Right atrium auricular region (tissue), 2 donors: Measurements from ENCODE around the gene KIF23. TPM values are rescaled to one million over a fixed set of nuclear protein-coding genes. Genes with fewer than 3 reads are reported as not detected.
"Not testable (repeated sequence)": the region's sequence is repeated elsewhere in the genome, so short reads cannot be mapped to it uniquely, and the experiment has no call there.

Source experiments
- DNase-seq: peaks from one replicate; pipeline ENCODE4 v3.0.0-alpha.2; 2019; ENCODE audit warnings: low spot score
- H3K27ac ChIP-seq, 2 donors: fragments of 200-600 bp; sonication (generic); 1 replicate in 1 of 2; 2 replicates in 1 of 2; pipeline ENCODE4 v1.5.1; 2016 to 2019
- H3K27me3 ChIP-seq, 2 donors: fragments of 200-600 bp; sonication (generic); one replicate each; pipeline versions ENCODE4 v1.5.1 to v1.6.0; 2017 to 2019
- H3K36me3 ChIP-seq: fragments of 200-600 bp; sonication (generic); one replicate; pipeline ENCODE4 v1.5.1; 2016
- H3K4me1 ChIP-seq, 2 donors: fragments of 200-600 bp; sonication (generic); one replicate each; pipeline versions ENCODE4 v1.5.1 to v1.6.0; 2017 to 2019
- H3K4me3 ChIP-seq, 2 donors: fragments of 200-600 bp; sonication (generic); 1 replicate in 1 of 2; 2 replicates in 1 of 2; pipeline ENCODE4 v1.5.1; 2017 to 2019; ENCODE audit warnings: mild to moderate bottlenecking in 1 of 2, moderate library complexity in 1 of 2
- H3K9me3 ChIP-seq, 2 donors: fragments of 200-600 bp; sonication (generic); one replicate each; pipeline ENCODE4 v1.5.1; 2019
- CTCF ChIP-seq, 2 donors: fragments of 200-600 bp; sonication (generic); IDR thresholded peaks; one replicate each; pipeline ENCODE4 v1.5.1; 2019; ENCODE audit warnings: antibody characterized with exemption in 2 of 2
- total RNA-seq, 2 donors: library from RNA; depleted of rRNA; stranded (reverse); fragments of >200 nt; gene quantifications; one replicate each; pipeline ENCODE4 v1.1.0, GENCODE V29; 2016

The KIF23 gene
- total RNA-seq, 2 donors from 2014 or later, result 1.3 to 3.6 TPM

GRCh38 chr15:69444686-69445085, 30.5 kb downstream of the KIF23 start:
- no peaks in the 10 kb centered on the region for H3K9me3 ChIP-seq
- no peak for TF ChIP-seq CTCF (IDR thresholded peaks at IDR 0.05)

GRCh38 chr15:69446953-69447352, 32.8 kb downstream of the KIF23 start:
- H3K27me3 ChIP-seq, result no peaks in the 10 kb centered on the region
- no peak overlapping the region for H3K27ac ChIP-seq
- no peak for TF ChIP-seq CTCF (IDR thresholded peaks at IDR 0.05)
- H3K36me3 ChIP-seq, result no peaks in the 10 kb centered on the region
- no peak overlapping the region for H3K4me3 ChIP-seq
- peaks cover 0 to 3% of the 10 kb centered on the region in 2 donors for H3K4me1 ChIP-seq
- no peak for DNase-seq
- H3K9me3 ChIP-seq, result no peaks in the 10 kb centered on the region

More at GRCh38 chr15:69444686-69445085, 30.5 kb downstream of the KIF23 start:
- DNase-seq, result no peak
- Histone ChIP-seq H3K27ac (no peak overlapping the region), H3K36me3 (no peaks in the 10 kb centered on the region), H3K4me1 (no peaks in the 10 kb centered on the region), H3K4me3 (no peak overlapping the region), H3K27me3 (no peaks in the 10 kb centered on the region)

- not testable (repeated sequence) for H3K4me3 ChIP-seq, H3K9me3 ChIP-seq, DNase-seq, H3K27me3 ChIP-seq, H3K27ac ChIP-seq
- peaks cover 14% of the 10 kb centered on the region for H3K36me3 ChIP-seq
- H3K4me1 ChIP-seq, result peaks cover 0 to 26% of the 10 kb centered on the region in 2 donors
Measured at GRCh38 chr15:69450221-69450620, 36.1 kb downstream of the KIF23 start.

- H3K27ac ChIP-seq, result peak overlapping the region in 1 of 2 donors; percentile 95
- H3K36me3 ChIP-seq, result peaks cover 23% of the 10 kb centered on the region
- H3K4me3 ChIP-seq, result no peak overlapping the region
- no peak for TF ChIP-seq CTCF (IDR thresholded peaks at IDR 0.05)
- no peaks in the 10 kb centered on the region for H3K9me3 ChIP-seq
- no peaks in the 10 kb centered on the region for H3K27me3 ChIP-seq
- H3K4me1 ChIP-seq, result peaks cover 0 to 32% of the 10 kb centered on the region in 2 donors
- DNase-seq, result no peak
Measured at GRCh38 chr15:69450968-69451695, 37.0 kb downstream of the KIF23 start.

GRCh38 chr15:69451951-69452691, 38.0 kb downstream of the KIF23 start:
- Histone ChIP-seq H3K27me3 (no peaks in the 10 kb centered on the region), H3K4me3 (peak overlapping the region; percentile 80 to 82), H3K27ac (peak overlapping the region; percentile 95 to 96), H3K36me3 (peaks cover 33% of the 10 kb centered on the region), H3K4me1 (peaks cover 0 to 35% of the 10 kb centered on the region in 2 donors), H3K9me3 (no peaks in the 10 kb centered on the region)
- DNase-seq, result no peak
- no peak for TF ChIP-seq CTCF (IDR thresholded peaks at IDR 0.05)
